ENCODE results near the gene SIX2. TPM values are rescaled to one million over a fixed set of nuclear protein-coding genes. Genes with fewer than 3 reads are reported as not detected.

The SIX2 gene
- total RNA-seq, 4 donors from 2014 or later, result 28.9 to 65.5 (median 50.5) TPM

- Histone ChIP-seq H3K4me3 (no peak overlapping the region), H3K27me3 (peaks cover 0 to 35% (median 0%) of the 10 kb centered on the region in 3 donors), H3K27ac (no peak overlapping the region), H3K9me3 (no peaks in the 10 kb centered on the region), H3K4me1 (peaks cover 4 to 20% of the 10 kb centered on the region in 2 donors), H3K36me3 (peaks cover 0 to 7% of the 10 kb centered on the region in 2 donors)
- in situ Hi-C loops (cut with MboI; ENCODE audit: low sequenced_read_pairs in 4 of 4) (no loop called here), intact Hi-C loops (cut with DNase I; ENCODE audit: low total_unique reads) (no loop called here)
- ATAC-seq (no peak), DNase-seq (no peak)
- TF ChIP-seq CTCF (IDR thresholded peaks at IDR 0.05 in 4 of 5, conservative IDR thresholded peaks at IDR 0.05 in 1 of 5), result no peak
- no peak for TF ChIP-seq POLR2A (IDR thresholded peaks at IDR 0.05)
These were observed 6.6 kb downstream of the SIX2 start for GRCh38 chr2:45002686-45003085.

- no peak for ATAC-seq
- no peak for DNase-seq
- intact Hi-C loops (cut with DNase I; ENCODE audit: low total_unique reads), result no loop called here
These were observed 7.3 kb downstream of the SIX2 start for GRCh38 chr2:45001869-45002385.

GRCh38 chr2:45000921-45001868 is 8.1 kb downstream of the SIX2 start:
- H3K27me3 ChIP-seq, result peaks cover 0 to 28% (median 0%) of the 10 kb centered on the region in 3 donors
- H3K9me3 ChIP-seq, result no peaks in the 10 kb centered on the region
- H3K4me3 ChIP-seq, result peak overlapping the region in 2 of 4 donors; percentile 13 to 23
- peaks cover 0 to 6% of the 10 kb centered on the region in 2 donors for H3K36me3 ChIP-seq
- DNase-seq (no peak), ATAC-seq (no peak)
- intact Hi-C loops (cut with DNase I; ENCODE audit: low total_unique reads), result no loop called here
- TF ChIP-seq POLR2A (IDR thresholded peaks at IDR 0.05) (no peak), CTCF (IDR thresholded peaks at IDR 0.05 in 4 of 5, conservative IDR thresholded peaks at IDR 0.05 in 1 of 5) (no peak)
- H3K4me1 ChIP-seq, result peaks cover 2 to 5% of the 10 kb centered on the region in 2 donors
- in situ Hi-C loops (cut with MboI; ENCODE audit: low sequenced_read_pairs in 4 of 4), result no loop called here
- peak overlapping the region in 2 of 4 donors; percentile 20 to 21 for H3K27ac ChIP-seq

More at GRCh38 chr2:45001869-45002385, 7.3 kb downstream of the SIX2 start:
- Histone ChIP-seq H3K27ac (peak overlapping the region in 2 of 4 donors; percentile 20 to 21), H3K4me3 (peak overlapping the region in 2 of 4 donors; percentile 13 to 23), H3K4me1 (peaks cover 2 to 12% of the 10 kb centered on the region in 2 donors), H3K9me3 (no peaks in the 10 kb centered on the region), H3K27me3 (peaks cover 0 to 29% (median 0%) of the 10 kb centered on the region in 3 donors), H3K36me3 (peaks cover 0 to 7% of the 10 kb centered on the region in 2 donors)
- in situ Hi-C loops (cut with MboI; ENCODE audit: low sequenced_read_pairs in 4 of 4), result no loop called here
- no peak for TF ChIP-seq CTCF (IDR thresholded peaks at IDR 0.05 in 4 of 5, conservative IDR thresholded peaks at IDR 0.05 in 1 of 5)
- TF ChIP-seq POLR2A (IDR thresholded peaks at IDR 0.05), result no peak

GRCh38 chr2:45000341-45000901 is 8.8 kb downstream of the SIX2 start:
- in situ Hi-C loops (cut with MboI; ENCODE audit: low sequenced_read_pairs in 4 of 4) (no loop called here), intact Hi-C loops (cut with DNase I; ENCODE audit: low total_unique reads) (no loop called here)
- Histone ChIP-seq H3K4me3 (peak overlapping the region in 1 of 4 donors; percentile 23), H3K4me1 (peaks cover 0 to 1% of the 10 kb centered on the region in 2 donors), H3K36me3 (no peaks in the 10 kb centered on the region), H3K9me3 (no peaks in the 10 kb centered on the region), H3K27me3 (peaks cover 0 to 23% (median 0%) of the 10 kb centered on the region in 3 donors), H3K27ac (peak overlapping the region in 1 of 4 donors; percentile 21)
- ATAC-seq, result no peak
- TF ChIP-seq CTCF (IDR thresholded peaks at IDR 0.05 in 4 of 5, conservative IDR thresholded peaks at IDR 0.05 in 1 of 5) (no peak), POLR2A (IDR thresholded peaks at IDR 0.05) (no peak)
- no peak for DNase-seq
